Astrocyte of the spinal cord (primary cell): ENCODE data around the gene LOXL4.

ENCODE experiments used
- DNase-seq: peaks from one replicate; pipeline ENCODE4 v3.0.0; 2011; ENCODE audit warnings: low read depth, low spot score
- H3K4me3 ChIP-seq: 2 replicates; pipeline ENCODE4 v1.5.1; 2011; ENCODE audit warnings: low read depth, mild to moderate bottlenecking, low read length, moderate library complexity
- CTCF ChIP-seq: IDR thresholded peaks from 2 replicates; pipeline ENCODE4 v1.5.1; 2012; ENCODE audit warnings: low read depth, mild to moderate bottlenecking, low read length, inconsistent platforms
- in situ Hi-C: cut with HindIII; loops from 2 replicates; pipeline ENCODE4 v1.10.0; 2017; ENCODE audit warnings: low sequenced_read_pairs

The LOXL4 gene

GRCh38 chr10:98303569-98303968 is 35.6 kb upstream of the LOXL4 start:
- no peak for DNase-seq
- in situ Hi-C loops: no loop called here
- H3K4me3 ChIP-seq: no peak overlapping the region
- no peak for TF ChIP-seq CTCF

GRCh38 chr10:98302741-98303365 is 34.9 kb upstream of the LOXL4 start:
- no peak for TF ChIP-seq CTCF
- no peak for DNase-seq
- in situ Hi-C loops: no loop called here
- no peak overlapping the region for H3K4me3 ChIP-seq

- no peak overlapping the region for H3K4me3 ChIP-seq
- in situ Hi-C loops: no loop called here
- no peak for DNase-seq
- no peak for TF ChIP-seq CTCF
Observed at GRCh38 chr10:98301664-98302319, 33.8 kb upstream of the LOXL4 start.

GRCh38 chr10:98300526-98301229 is 32.7 kb upstream of the LOXL4 start:
- no peak for DNase-seq
- no peak overlapping the region for H3K4me3 ChIP-seq
- no peak for TF ChIP-seq CTCF
- in situ Hi-C loops: no loop called here

GRCh38 chr10:98299341-98299740 is 31.3 kb upstream of the LOXL4 start:
- TF ChIP-seq CTCF: no peak
- in situ Hi-C loops: no loop called here

GRCh38 chr10:98296524-98296923 is 28.5 kb upstream of the LOXL4 start:
- no peak for TF ChIP-seq CTCF
- in situ Hi-C loops: no loop called here
- peak; percentile 43 for DNase-seq
- no peak overlapping the region for H3K4me3 ChIP-seq

More at GRCh38 chr10:98299341-98299740, 31.3 kb upstream of the LOXL4 start:
- no peak overlapping the region for H3K4me3 ChIP-seq
- DNase-seq: no peak
